ENCODE measurements around the gene COG4.

- TF ChIP-seq POLR2A (IDR thresholded peaks at IDR 0.05; ENCODE audit: low read depth, low read length) (no peak), TAF1 (IDR thresholded peaks at IDR 0.05; ENCODE audit: borderline replicate concordance, low read depth, low read length) (no peak), POLR2AphosphoS5 (IDR thresholded peaks at IDR 0.05; ENCODE audit: low read depth, low read length) (no peak)
These were observed 41.3 kb downstream of the COG4 start for GRCh38 chr16:70481929-70482536.
